ENCODE measurements around the gene SLC28A3.

SLC28A3 gene

GRCh38 chr9:84343111-84343521 lies 2.6 kb upstream of the SLC28A3 start:
- DNase-seq (ENCODE audit: low read depth), result peak; percentile 85
- no peak for TF ChIP-seq CTCF (conservative IDR thresholded peaks at IDR 0.05; ENCODE audit: low read depth, low read length)

GRCh38 chr9:84339962-84340361 lies 596 bp downstream of the SLC28A3 start:
- TF ChIP-seq CTCF (conservative IDR thresholded peaks at IDR 0.05; ENCODE audit: low read depth, low read length), result no peak
- no peak for DNase-seq (ENCODE audit: low read depth)
- no peak overlapping the region for H3K4me3 ChIP-seq (ENCODE audit: low read depth, low read length)

More at GRCh38 chr9:84343111-84343521, 2.6 kb upstream of the SLC28A3 start:
- H3K4me3 ChIP-seq (ENCODE audit: low read depth, low read length), result no peak overlapping the region

- DNase-seq (ENCODE audit: low read depth), result no peak
- no peak overlapping the region for H3K4me3 ChIP-seq (ENCODE audit: low read depth, low read length)
Observed at GRCh38 chr9:84339503-84339902, 1.1 kb downstream of the SLC28A3 start.

GRCh38 chr9:84338792-84339191 lies 1.8 kb downstream of the SLC28A3 start:
- DNase-seq (ENCODE audit: low read depth), result no peak
- no peak overlapping the region for H3K4me3 ChIP-seq (ENCODE audit: low read depth, low read length)

More at GRCh38 chr9:84339503-84339902, 1.1 kb downstream of the SLC28A3 start:
- TF ChIP-seq CTCF (conservative IDR thresholded peaks at IDR 0.05; ENCODE audit: low read depth, low read length), result no peak

GRCh38 chr9:84337252-84337651 lies 3.3 kb downstream of the SLC28A3 start:
- no peak for DNase-seq (ENCODE audit: low read depth)
- TF ChIP-seq CTCF (conservative IDR thresholded peaks at IDR 0.05; ENCODE audit: low read depth, low read length), result no peak
- H3K4me3 ChIP-seq (ENCODE audit: low read depth, low read length), result no peak overlapping the region

More at GRCh38 chr9:84338792-84339191, 1.8 kb downstream of the SLC28A3 start:
- TF ChIP-seq CTCF (conservative IDR thresholded peaks at IDR 0.05; ENCODE audit: low read depth, low read length), result no peak

DNA sequence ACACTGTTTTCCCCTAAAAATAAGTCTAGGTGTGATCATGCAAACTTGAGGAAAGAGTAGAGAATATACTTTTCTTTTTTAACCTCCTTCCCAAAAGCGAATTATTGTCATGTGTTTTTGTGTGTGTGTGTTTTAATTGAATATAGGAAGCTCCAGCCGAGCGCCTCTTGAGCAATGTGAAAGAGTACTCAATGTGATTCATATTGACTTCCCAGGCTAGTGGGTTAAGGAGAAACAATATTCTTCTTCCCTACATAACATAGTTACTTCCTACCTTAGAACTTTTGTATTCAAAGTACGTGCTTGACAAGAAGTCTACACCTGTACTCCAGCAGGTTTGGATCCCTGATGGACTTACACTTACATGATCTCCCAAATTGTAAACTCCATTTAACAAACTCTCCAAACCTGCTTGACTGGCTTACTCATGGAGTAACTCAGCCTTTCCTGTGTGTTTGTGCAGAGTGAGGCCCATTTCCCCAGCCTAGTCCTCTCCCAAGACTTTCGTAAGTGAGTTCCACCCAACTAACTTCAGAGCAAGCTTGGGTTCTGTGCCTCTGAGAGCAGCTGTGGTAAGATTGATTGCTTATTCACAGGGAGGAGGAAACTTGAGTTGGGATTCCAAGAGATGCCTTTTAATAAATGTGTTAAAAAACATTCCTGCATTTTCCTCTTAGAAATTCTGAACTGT lies 9.3 kb downstream of the SLC28A3 start:
- DNase-seq (ENCODE audit: low read depth), result no peak
- no peak for TF ChIP-seq CTCF (conservative IDR thresholded peaks at IDR 0.05; ENCODE audit: low read depth, low read length)
- H3K4me3 ChIP-seq (ENCODE audit: low read depth, low read length), result no peak overlapping the region

DNA sequence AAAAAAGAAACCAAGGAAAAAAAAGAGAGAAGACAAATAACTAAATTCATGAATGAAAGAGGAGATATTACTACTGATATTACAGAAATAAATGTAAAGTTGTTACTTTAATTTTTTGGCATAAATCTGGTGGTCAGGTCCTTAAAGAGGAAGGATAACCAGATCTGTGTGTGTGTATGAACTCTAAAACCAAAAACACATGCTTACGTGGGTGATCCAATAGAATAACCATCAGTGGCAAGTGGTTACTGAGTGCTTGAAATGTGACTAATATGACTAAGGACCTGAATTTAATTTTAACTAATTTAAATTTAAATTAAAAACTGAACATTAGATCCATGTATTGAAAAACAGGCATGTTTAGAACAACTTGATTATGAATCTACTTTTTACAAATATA lies 10.3 kb downstream of the SLC28A3 start:
- DNase-seq (ENCODE audit: low read depth), result no peak
- H3K4me3 ChIP-seq (ENCODE audit: low read depth, low read length), result no peak overlapping the region
- TF ChIP-seq CTCF (conservative IDR thresholded peaks at IDR 0.05; ENCODE audit: low read depth, low read length), result no peak

Measured in choroid plexus epithelial cell (primary cell).